WI38 (cell line): ENCODE data around the gene ENOX2.
"Not testable (repeated sequence)": the region's sequence is repeated elsewhere in the genome, so short reads cannot be mapped to it uniquely, and the experiment has no call there.

Experiments
- H3K4me3 ChIP-seq: 2 replicates; pipeline ENCODE4 v1.5.1; 2011; ENCODE audit warnings: low read depth, mild to moderate bottlenecking, control low read depth, low read length
- TF ChIP-seq, protein P1 (sequence below): IDR thresholded peaks from 2 replicates; pipeline ENCODE4 v1.5.1; 2012; ENCODE audit warnings: low read depth, mild to moderate bottlenecking, control low read depth, low read length

Gene ENOX2

DNA sequence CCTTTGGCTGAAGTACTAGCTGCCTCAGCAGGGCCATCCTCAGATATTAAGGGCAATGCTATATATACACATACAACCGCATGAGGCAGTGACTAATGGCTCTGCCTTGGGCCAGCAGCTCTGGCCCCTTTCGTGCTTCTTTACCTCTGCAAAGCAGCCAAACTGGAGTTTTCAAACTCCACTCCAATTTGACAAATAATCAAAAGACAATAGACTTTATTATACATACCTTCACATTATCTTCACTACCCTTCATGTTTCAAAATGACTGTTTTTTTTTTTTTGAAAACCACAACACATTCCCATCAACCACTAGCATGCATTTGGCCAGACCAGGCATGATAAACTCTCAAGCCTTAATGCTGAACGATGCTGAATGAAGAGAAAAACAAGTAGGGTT lies 187.7 kb downstream of the ENOX2 start:
- TF ChIP-seq, protein P1, sequence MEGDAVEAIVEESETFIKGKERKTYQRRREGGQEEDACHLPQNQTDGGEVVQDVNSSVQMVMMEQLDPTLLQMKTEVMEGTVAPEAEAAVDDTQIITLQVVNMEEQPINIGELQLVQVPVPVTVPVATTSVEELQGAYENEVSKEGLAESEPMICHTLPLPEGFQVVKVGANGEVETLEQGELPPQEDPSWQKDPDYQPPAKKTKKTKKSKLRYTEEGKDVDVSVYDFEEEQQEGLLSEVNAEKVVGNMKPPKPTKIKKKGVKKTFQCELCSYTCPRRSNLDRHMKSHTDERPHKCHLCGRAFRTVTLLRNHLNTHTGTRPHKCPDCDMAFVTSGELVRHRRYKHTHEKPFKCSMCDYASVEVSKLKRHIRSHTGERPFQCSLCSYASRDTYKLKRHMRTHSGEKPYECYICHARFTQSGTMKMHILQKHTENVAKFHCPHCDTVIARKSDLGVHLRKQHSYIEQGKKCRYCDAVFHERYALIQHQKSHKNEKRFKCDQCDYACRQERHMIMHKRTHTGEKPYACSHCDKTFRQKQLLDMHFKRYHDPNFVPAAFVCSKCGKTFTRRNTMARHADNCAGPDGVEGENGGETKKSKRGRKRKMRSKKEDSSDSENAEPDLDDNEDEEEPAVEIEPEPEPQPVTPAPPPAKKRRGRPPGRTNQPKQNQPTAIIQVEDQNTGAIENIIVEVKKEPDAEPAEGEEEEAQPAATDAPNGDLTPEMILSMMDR = no peak
- H3K4me3 ChIP-seq = no peak overlapping the region

DNA sequence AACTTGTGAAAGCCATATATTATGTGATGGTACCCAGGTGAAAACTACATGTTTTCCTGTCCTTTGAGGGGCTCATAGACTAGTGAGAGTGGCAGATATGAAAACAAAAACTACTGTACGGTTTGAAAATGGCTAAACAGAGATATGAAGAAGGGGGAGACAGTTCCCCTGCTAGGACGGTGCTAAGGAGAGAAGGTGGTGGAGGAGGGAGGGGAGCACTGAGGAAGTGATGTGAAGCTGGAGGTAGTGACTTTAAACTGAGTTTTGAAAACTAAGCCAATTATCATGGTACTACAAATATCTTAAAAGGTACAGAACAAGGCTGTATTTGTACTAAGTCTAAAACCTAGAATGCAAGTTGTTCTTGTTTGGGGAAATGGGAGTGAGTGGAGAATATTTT lies 188.3 kb downstream of the ENOX2 start:
- TF ChIP-seq, protein P1 = no peak

GRCh38 chrX:130714135-130714534 lies 188.9 kb downstream of the ENOX2 start:
- TF ChIP-seq, protein P1 = no peak
- no peak overlapping the region for H3K4me3 ChIP-seq

More for the DNA sequence above, 188.3 kb downstream of the ENOX2 start:
- H3K4me3 ChIP-seq = no peak overlapping the region

DNA sequence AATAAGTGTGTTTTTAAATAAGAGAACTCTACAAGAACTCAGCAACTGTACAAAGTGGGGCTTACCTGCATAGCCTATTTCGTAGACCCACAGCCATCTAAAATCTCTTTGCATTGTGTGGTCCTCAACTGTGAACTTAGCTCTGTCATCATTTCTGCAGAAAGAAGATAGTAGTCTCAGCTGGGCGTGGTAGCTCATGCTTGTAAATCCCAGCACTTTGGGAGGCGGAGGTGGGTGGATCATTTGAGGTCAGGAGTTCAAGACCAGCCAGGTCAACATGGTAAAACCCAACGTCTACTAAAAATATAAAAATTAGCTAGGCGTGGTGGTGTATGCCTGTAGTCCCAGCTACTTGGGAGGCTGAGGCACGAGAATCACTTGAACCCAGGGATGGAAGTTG lies 193.8 kb downstream of the ENOX2 start:
- not testable (repeated sequence) for H3K4me3 ChIP-seq

GRCh38 chrX:130705591-130705990 lies 197.4 kb downstream of the ENOX2 start:
- no peak overlapping the region for H3K4me3 ChIP-seq
- TF ChIP-seq, protein P1 = no peak

DNA sequence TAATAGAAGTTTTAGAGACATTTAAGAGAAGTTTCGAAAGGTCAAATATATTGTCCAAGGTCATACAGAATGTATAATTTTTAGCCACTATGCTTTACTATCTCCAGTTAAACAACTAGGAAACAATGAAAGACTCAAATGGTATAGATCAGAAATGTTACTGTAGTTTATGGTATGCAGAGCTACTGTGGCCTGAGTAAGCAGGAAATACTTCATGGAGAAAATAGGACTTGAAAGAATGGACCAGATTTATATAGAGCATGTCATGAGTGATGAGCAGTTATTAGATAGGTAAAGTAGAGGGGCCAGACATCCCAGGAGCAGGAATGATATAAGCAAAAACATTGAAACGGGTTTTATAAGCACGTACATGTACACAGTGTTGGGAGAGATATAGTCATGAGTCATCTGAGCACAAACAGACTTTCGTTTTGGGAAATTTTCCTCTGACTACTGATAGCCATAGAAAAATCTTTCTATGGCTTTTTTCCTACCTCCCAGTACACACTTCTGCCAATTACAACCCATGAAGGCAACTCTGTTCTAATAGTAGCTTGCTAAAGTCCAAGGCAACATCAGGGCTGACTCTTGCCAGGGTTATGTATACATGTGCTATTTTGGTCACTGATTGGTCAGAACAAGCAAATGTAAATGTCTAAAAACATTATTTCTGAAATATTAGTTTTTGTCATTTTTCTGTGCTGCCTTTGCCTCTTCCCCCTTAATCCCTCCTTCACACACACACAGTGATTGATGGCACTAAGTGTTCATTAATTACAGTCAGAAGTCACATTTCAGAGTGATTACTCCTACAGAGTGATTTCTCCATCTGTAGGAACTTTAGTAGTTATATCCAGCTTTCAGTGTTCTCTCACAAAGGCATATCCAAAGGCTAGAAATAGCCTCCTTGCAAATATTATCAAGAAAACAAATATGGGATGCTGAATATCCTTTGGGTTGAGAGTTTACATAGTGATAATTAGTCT lies 198.7 kb downstream of the ENOX2 start:
- no peak overlapping the region for H3K4me3 ChIP-seq
- TF ChIP-seq, protein P1 = no peak

- H3K4me3 ChIP-seq = no peak overlapping the region
- TF ChIP-seq, protein P1 = no peak
Observed at GRCh38 chrX:130702867-130703707, 199.9 kb downstream of the ENOX2 start.
